GM18858 (cell line): ENCODE results near the gene PTPRT.

Experiments
- ATAC-seq: cut with Tn5 transposase; IDR thresholded peaks from one replicate; pipeline ENCODE4 v1.9.1; 2021; ENCODE audit not compliant: unreplicated experiment

Gene PTPRT

GRCh38 chr20:42846784-42847490 is 342.8 kb downstream of the PTPRT start:
- ATAC-seq, result no peak

GRCh38 chr20:42844751-42845150 is 345.0 kb downstream of the PTPRT start:
- ATAC-seq, result no peak

GRCh38 chr20:42837456-42837855 is 352.2 kb downstream of the PTPRT start:
- ATAC-seq, result no peak

GRCh38 chr20:42836339-42836738 is 353.4 kb downstream of the PTPRT start:
- ATAC-seq, result no peak

GRCh38 chr20:42807876-42808275 is 381.8 kb downstream of the PTPRT start:
- ATAC-seq, result no peak

- ATAC-seq, result no peak
These were observed 394.5 kb downstream of the PTPRT start for GRCh38 chr20:42795111-42795695.

- no peak for ATAC-seq
These were observed 397.7 kb downstream of the PTPRT start for GRCh38 chr20:42792052-42792451.

GRCh38 chr20:42790111-42790510 is 399.6 kb downstream of the PTPRT start:
- ATAC-seq, result no peak

DNA sequence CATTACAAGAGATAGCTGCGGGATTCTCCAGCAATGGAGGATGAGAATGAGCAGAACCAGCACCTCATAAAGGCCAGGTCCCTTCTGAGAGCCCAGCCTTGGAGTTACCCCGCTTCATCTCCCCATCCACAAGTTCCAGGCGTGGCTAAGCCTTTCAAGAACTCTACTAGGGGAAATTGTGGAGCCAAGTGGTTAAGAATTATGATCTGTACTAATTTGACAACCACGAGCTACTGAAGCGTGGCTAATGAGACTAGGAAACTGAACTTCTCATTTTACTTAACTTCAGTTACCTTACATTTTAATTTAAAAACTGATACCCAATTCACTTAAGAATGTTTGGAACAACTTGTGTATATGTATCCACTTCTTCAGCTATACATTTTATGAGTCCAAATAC is 401.0 kb downstream of the PTPRT start:
- ATAC-seq, result no peak

GRCh38 chr20:42785041-42785440 is 404.7 kb downstream of the PTPRT start:
- ATAC-seq, result no peak

- ATAC-seq, result no peak
These were observed 410.5 kb downstream of the PTPRT start for GRCh38 chr20:42779216-42779615.

- ATAC-seq, result no peak
These were observed 413.8 kb downstream of the PTPRT start for GRCh38 chr20:42775866-42776265.

DNA sequence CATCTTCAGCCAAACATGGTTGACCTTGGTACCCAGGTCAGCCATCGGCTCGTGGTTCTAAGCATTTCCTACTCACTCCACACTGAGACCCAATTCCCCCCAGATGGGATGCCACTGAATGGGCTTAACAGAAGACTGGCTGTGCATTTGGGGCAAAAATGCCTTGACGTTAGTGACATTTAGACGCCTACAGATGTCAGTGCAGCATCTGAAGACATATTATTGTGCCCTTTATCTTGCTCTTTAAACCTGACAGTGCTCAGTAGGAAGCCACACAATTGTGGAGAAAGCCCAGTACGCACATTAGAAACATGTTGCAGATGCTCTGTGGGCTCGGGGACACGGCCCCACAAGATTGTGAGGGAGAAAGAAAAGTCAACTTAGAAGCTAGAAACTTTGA is 414.7 kb downstream of the PTPRT start:
- ATAC-seq, result no peak

- no peak for ATAC-seq
These were observed 426.7 kb downstream of the PTPRT start for GRCh38 chr20:42763015-42763414.

GRCh38 chr20:42756991-42757390 is 432.7 kb downstream of the PTPRT start:
- ATAC-seq, result no peak

GRCh38 chr20:42754706-42755105 is 435.0 kb downstream of the PTPRT start:
- no peak for ATAC-seq

DNA sequence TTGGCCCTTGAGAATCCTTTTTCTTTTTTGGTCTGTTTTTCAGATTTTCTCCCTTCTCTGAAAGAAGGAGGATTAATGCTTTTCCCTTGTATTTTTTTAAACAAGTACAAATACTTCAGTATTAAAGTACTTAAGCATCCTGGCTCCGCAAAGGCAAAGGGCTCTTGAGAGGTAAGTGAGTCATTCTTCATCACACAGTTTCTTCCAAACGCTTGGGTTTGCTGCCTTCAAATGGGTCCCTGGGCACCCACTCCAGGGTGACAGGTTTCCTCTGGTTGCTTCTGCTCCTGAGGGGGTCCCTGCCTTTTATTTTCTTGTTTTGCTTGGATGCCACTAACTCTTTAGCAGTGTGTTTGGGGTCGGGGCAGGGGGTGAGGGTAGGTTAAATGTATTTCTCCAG is 437.1 kb downstream of the PTPRT start:
- ATAC-seq, result no peak

DNA sequence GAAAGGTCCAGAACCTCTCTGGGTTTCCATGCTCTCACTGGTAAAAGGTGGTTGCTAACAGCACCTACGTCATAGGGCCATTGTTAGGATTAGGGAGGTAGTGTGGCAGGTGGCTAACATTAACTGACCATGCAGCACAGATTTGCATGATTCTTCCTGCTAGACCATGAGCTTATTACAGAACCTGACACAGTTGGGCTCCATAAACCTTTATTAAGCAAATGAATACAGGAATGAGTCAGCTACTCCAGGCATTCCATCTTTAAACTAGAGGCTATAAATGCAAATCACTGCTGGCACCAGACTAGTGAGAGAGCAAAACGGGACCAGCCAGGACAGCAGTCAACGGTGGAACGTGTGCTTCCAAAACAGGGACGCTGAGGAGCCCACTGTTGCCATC is 440.1 kb downstream of the PTPRT start:
- no peak for ATAC-seq

DNA sequence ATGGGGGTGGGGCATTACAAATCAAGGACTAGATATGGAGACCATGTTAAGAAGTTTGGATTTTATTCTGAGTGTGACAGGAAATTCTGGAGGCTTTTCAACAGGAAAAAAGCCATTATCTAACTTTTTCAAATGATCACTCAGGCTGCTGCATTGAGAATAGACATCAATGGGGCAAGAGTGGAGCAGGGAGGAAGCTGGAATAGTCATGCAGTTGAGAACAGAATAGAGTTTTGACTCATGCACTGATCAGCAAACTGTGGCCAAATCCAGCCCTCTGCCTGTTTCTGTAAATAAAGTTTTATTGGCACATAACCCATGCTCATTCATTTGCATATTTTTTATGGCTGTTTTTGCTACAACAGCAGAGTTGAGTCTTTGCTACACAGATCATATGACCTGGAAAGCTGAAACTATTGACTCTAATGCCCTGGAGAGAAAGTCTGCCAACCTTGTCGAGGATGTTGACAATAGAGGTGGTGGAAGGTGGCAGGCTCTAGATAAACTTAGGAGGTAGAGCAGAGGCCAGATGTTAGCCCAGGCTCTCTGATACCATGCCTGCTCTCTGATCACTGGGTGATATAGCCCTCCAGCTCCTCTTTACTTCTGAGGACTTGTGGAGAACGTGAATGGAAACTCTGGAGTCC is 441.8 kb downstream of the PTPRT start:
- ATAC-seq, result no peak

DNA sequence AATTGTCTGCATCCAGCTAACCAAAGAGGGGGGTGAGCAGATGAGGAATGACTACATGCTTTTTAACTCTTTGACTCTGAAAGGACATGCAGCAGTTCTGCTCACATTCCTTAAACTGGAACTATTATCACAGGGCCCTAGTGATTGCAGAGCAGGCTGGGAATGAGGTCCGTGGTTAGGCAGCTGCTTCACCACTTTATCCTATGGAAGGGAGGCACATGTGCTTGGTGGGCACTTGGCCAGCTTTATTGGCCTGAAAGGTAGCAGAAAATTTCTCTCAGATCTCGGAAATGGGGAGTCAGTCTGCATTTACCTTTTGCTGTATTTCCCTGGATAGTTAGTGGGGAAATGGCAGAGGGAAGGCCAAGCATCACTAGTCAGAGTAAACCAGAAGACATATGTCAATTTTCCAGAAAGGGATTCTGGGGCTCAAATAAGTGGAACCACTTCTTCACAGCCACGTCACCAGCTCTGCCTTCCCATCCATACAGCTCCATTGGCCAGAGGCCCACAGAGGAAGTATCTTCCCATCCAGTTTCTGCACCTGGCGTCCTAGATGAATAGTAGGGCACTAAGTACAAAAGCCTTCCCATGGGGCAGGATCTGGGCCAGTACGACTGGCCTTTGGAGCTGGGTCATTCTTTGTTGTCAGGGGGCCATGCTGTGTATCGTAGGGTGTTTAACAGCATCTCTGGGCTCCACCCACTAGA is 444.8 kb downstream of the PTPRT start:
- no peak for ATAC-seq

DNA sequence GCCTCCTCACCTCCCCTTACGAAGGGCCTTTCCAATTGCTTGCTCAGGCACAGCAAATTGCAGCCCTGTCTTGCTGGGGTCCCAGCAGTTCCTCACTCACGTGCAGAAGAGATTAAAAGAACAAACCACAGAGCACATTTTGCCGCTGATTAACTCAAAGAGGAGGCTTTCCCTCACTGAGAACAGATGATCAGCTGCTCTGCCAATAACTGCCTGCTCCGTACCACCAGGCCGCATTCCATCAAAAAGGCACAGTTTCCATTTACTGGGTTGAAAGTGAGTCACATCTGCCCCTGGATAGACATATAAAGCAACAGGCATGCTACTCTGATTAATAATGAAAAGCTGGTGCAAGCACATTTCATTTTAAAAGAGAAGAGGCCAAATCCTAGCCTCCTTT is 446.8 kb downstream of the PTPRT start:
- no peak for ATAC-seq

DNA sequence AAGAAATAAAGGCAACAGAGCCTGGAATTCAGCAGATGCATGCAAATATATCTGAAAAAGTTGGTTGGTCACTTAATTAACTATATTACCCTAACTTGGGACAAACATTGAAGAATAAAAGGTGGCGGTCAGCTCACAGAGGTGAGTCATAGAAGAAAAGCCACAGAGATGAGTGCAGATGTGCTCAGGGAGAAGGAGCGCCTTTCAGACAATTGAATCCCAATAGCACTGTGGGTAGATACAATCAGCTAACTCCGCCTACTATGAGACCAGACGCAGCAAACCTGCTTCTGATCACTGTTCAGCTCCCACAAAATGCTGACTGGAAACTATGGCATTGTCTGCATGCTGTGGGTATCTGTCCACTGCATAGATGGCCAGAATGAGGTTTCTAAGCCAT is 447.8 kb downstream of the PTPRT start:
- ATAC-seq, result no peak
